Measurements from ENCODE around the gene JSRP1.

Gene JSRP1

GRCh38 chr19:2212861-2213711, 43.1 kb downstream of the JSRP1 start:
- DNase-seq, result no peak

GRCh38 chr19:2210987-2211740, 45.1 kb downstream of the JSRP1 start:
- no peak for DNase-seq

- no peak for DNase-seq
These were observed 46.0 kb downstream of the JSRP1 start for GRCh38 chr19:2210206-2210605.

DNA sequence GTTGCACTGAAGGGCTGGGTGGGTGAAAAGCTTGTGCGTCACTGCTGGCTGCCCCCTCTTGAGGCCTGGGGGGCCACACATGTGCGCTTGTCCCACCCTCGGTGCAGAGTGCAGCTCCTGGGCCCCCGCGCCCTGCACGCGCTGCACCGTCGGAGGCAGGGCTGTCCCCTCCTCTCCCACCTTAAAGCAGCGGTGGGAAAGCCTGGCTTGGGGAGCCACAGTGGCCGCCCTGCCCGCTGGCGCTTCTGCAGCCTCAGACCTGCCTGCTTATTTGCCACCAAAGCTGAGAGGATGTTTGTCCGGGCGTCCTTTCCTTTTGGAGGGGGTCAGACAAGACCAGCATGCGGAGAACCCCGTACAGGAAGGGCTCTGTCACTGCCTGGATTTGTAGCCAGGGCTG, 46.8 kb downstream of the JSRP1 start:
- no peak for DNase-seq

- no peak for DNase-seq
These were observed 47.2 kb downstream of the JSRP1 start for GRCh38 chr19:2208975-2209374.

- no peak for DNase-seq
These were observed 48.0 kb downstream of the JSRP1 start for GRCh38 chr19:2207991-2208860.

- DNase-seq, result no peak
These were observed 49.2 kb downstream of the JSRP1 start for GRCh38 chr19:2207008-2207407.

DNA sequence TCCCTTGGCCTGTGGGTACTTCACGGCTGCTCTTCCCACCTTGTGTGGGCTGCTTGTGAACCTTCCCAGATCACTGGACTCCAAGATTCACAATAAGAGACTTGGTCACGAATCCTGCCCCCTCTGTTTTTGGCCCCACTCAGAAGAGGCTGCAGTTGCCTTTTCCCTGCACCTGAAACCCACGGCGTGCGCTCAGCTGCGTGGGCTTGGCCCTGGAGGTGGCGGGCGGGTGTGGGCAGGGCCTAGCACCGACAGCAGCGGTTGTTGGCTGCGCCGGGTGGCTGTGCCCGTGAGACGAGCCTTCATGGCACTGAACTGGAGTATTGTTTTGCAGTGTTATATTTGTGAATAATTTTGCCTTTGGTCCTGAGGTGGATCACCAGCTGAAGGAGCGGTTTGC, 53.9 kb downstream of the JSRP1 start:
- DNase-seq, result no peak

All from activated T-cell treated with anti-CD3 and anti-CD28 coated beads for 4 hours (primary cell).